PC-3 (cell line): Measurements from ENCODE around the gene CHRDL2.

ENCODE experiments used
- EZH2 ChIP-seq: fragments of 300-600 bp; sonication (generic); IDR thresholded peaks from one replicate; pipeline ENCODE4 v1.6.1; 2017; ENCODE audit warnings: antibody characterized with exemption, mild to moderate bottlenecking, low read length; ENCODE audit not compliant: unreplicated experiment
- TF ChIP-seq, protein P1 (sequence below): fragments of 300-600 bp; sonication (generic); conservative IDR thresholded peaks from 2 replicates; pipeline ENCODE4 v1.5.1; 2017; ENCODE audit warnings: antibody characterized with exemption, low read depth, mild to moderate bottlenecking, low read length

DNA sequence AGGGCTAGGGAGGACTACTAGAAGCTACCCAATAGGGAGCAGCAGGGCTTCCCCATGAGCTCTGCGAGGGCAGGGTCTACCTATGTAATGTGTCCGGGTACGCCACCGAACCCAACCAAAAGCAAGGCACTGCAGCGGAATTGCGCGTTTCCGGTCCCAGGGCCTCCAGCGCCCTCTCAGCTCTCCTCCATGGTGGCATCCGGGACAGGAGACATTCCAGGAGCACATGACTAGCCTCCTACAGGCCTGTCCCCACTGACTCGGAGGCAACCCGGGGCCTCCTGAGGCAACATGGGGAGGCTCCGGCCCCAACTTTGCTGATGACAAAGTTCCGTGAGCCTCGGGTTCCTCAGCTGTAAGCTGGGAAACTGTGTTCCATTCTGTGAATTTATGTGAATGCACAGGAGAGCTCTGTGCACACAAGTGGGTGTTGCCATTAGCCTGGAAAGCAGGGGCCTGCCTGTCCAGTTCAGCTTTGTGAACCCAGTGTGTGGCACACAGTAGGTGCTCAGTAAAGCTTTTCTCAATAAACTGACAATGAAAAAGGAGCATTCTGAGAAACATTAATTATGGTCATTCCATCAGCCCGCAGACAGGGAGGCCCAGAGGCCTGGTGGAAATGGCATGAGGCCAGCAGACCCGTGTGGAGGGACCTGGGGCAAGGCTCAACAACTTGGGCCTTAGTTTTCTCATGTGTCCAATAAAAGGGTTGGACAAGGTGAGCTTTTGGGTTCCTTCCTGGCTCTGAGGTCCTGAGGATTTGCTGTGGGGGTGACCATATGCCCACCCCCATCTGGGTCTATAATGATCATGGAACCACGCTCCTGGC lies 50.3 kb downstream of the CHRDL2 start:
- TF ChIP-seq, protein P1, sequence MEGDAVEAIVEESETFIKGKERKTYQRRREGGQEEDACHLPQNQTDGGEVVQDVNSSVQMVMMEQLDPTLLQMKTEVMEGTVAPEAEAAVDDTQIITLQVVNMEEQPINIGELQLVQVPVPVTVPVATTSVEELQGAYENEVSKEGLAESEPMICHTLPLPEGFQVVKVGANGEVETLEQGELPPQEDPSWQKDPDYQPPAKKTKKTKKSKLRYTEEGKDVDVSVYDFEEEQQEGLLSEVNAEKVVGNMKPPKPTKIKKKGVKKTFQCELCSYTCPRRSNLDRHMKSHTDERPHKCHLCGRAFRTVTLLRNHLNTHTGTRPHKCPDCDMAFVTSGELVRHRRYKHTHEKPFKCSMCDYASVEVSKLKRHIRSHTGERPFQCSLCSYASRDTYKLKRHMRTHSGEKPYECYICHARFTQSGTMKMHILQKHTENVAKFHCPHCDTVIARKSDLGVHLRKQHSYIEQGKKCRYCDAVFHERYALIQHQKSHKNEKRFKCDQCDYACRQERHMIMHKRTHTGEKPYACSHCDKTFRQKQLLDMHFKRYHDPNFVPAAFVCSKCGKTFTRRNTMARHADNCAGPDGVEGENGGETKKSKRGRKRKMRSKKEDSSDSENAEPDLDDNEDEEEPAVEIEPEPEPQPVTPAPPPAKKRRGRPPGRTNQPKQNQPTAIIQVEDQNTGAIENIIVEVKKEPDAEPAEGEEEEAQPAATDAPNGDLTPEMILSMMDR = no peak
- TF ChIP-seq EZH2 = no peak
